ENCODE results near the gene LYPD8. TPM values are rescaled to one million over a fixed set of nuclear protein-coding genes. Genes with fewer than 3 reads are reported as not detected.
A peak's percentile ranks its signal among the peaks of the same experiment; 100 is the strongest.

Gene LYPD8
- total RNA-seq, 2 donors from 2014 or later = 40.8 to 310 TPM

DNA sequence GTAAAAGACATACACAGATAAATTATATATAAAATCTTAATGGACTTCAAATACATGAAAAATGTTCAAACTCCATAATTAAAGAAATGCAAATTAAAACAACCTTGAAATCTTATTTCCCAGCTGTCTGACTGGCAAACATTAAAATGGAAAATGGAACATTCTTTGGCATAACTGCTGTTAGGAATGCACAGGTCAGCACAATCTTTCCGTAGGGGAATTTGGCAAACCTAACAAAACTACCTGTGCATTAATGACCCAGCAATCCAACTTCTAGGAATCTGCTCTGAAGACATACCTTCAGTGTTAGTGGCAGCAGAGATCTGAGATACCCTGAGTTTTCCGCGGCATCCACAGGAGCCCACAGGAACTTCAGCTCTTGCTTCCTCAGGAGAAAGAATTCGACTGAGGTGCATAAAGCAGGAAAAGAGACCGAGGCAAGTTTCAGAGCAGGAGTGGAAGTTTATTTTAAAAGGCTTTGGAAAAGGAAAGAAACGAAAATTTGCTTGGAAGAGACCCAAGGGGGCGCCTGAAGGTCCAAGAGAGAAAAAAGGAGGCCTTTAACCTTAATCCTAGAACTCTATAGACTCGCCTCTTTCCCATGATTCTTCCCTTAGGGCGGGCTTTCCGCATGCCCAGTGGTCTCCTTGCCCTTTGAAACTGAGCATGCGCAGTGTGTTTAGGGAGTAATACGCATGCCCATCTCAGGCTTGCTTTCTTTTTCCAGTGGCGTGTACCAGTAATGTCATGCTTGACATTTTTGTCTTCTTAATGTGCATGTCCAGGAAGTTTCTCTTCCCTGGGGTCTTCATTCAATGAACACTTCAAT lies 24.8 kb downstream of the LYPD8 start:
- H3K9ac ChIP-seq (ENCODE audit: low read depth in 2 of 2, low read length in 2 of 2) = no peak overlapping the region
- DNase-seq = no peak
- intact Hi-C loops (cut with DNase I) = no loop called here

DNA sequence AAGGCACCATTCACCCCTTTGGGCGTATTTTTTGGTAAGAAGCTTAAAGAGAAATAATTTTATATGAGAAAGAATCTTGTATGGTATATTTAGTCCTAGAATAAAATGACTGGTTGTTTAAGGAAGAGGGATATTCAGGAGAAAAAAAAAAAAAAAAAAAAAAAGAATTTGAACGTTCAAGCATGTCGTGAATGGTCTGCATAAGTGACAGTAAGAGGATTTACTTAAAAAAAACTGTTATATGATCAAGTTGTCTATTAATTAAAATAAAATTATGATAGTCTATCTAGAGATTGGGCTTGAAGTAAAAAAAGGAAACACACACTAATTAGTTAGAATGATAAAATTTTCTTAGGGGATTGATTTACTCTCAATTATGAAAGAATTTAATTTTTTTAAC lies 41.3 kb downstream of the LYPD8 start:
- Histone ChIP-seq H3K4me1 (no peaks in the 10 kb centered on the region), H3K4me3 (no peak overlapping the region), H3K27ac (no peak overlapping the region), H3K27me3 (no peaks in the 10 kb centered on the region), H3K36me3 (no peaks in the 10 kb centered on the region), H3K9ac (ENCODE audit: low read depth in 2 of 2, low read length in 2 of 2) (no peak overlapping the region), H3K9me3 (no peaks in the 10 kb centered on the region)
- intact Hi-C loops (cut with DNase I) = no loop called here
- TF ChIP-seq CTCF (IDR thresholded peaks at IDR 0.05) = no peak
- no peak for DNase-seq

More for the DNA sequence above, 24.8 kb downstream of the LYPD8 start:
- H3K4me1 ChIP-seq = no peaks in the 10 kb centered on the region
- H3K36me3 ChIP-seq = no peaks in the 10 kb centered on the region
- H3K9me3 ChIP-seq = no peaks in the 10 kb centered on the region
- TF ChIP-seq CTCF (IDR thresholded peaks at IDR 0.05) = no peak
- H3K27me3 ChIP-seq = no peaks in the 10 kb centered on the region
- no peak overlapping the region for H3K4me3 ChIP-seq
- no peak overlapping the region for H3K27ac ChIP-seq

- Histone ChIP-seq H3K9me3 (no peaks in the 10 kb centered on the region), H3K9ac (ENCODE audit: low read depth in 2 of 2, low read length in 2 of 2) (no peak overlapping the region), H3K4me1 (no peaks in the 10 kb centered on the region), H3K36me3 (no peaks in the 10 kb centered on the region), H3K27ac (no peak overlapping the region), H3K27me3 (no peaks in the 10 kb centered on the region), H3K4me3 (no peak overlapping the region)
- no peak for DNase-seq
- TF ChIP-seq CTCF (IDR thresholded peaks at IDR 0.05) = no peak
- intact Hi-C loops (cut with DNase I) = no loop called here
Observed at GRCh38 chr1:248710305-248710900, 45.2 kb downstream of the LYPD8 start.

DNA sequence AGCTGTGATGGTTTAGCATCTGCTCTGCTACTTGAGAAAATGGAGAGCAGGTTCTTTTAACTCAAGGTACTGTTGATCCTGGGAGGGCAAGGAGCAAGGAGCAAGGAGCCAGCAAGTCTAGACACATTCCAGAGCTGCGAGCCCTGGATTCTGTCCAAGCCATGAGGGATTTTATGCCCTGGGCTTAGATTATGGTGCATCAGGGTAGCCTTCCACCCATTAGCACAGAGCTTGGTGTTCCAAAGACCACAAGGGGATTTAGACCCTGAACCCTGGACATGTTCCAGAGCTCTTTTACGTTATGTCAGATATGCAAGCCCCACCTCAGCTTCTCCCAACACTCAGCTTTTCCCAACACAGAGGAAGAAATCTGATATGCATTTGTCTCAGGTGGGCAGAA lies 51.0 kb downstream of the LYPD8 start:
- Histone ChIP-seq H3K9me3 (no peaks in the 10 kb centered on the region), H3K4me1 (no peaks in the 10 kb centered on the region), H3K27me3 (no peaks in the 10 kb centered on the region), H3K27ac (no peak overlapping the region), H3K36me3 (no peaks in the 10 kb centered on the region), H3K4me3 (no peak overlapping the region), H3K9ac (ENCODE audit: low read depth in 2 of 2, low read length in 2 of 2) (no peak overlapping the region)
- no peak for DNase-seq
- intact Hi-C loops (cut with DNase I) = no loop called here
- TF ChIP-seq CTCF (IDR thresholded peaks at IDR 0.05) = no peak

GRCh38 chr1:248703674-248704073 lies 51.9 kb downstream of the LYPD8 start:
- H3K9ac ChIP-seq (ENCODE audit: low read depth in 2 of 2, low read length in 2 of 2) = no peak overlapping the region
- H3K27me3 ChIP-seq = no peaks in the 10 kb centered on the region
- H3K27ac ChIP-seq = no peak overlapping the region
- no peak for DNase-seq
- intact Hi-C loops (cut with DNase I) = no loop called here
- no peak overlapping the region for H3K4me3 ChIP-seq
- TF ChIP-seq CTCF (IDR thresholded peaks at IDR 0.05) = peak; percentile 12
- H3K36me3 ChIP-seq = no peaks in the 10 kb centered on the region
- no peaks in the 10 kb centered on the region for H3K9me3 ChIP-seq
- H3K4me1 ChIP-seq = no peaks in the 10 kb centered on the region

Measured in colonic mucosa (tissue), 4 donors.